GM21367 (cell line): Measurements from ENCODE around the gene TMEM273.

Experiments
- ATAC-seq: cut with Tn5 transposase; IDR thresholded peaks from one replicate; pipeline ENCODE4 v1.9.1; 2021; ENCODE audit not compliant: unreplicated experiment

TMEM273 gene

GRCh38 chr10:49187950-49188761, at the start of gene TMEM273:
TMEM273 (minus strand) TSS chr10:49188391; CDS start chr10:49188336, 55 bp downstream.
- ATAC-seq = peak; percentile 66

GRCh38 chr10:49237985-49238384, 49.8 kb upstream of the TMEM273 start:
- ATAC-seq = no peak

GRCh38 chr10:49235392-49235791, 47.2 kb upstream of the TMEM273 start:
- no peak for ATAC-seq

GRCh38 chr10:49231086-49231820, 43.1 kb upstream of the TMEM273 start:
- no peak for ATAC-seq

- ATAC-seq = no peak
Observed at GRCh38 chr10:49230004-49230403, 41.8 kb upstream of the TMEM273 start.

GRCh38 chr10:49228677-49229076, 40.5 kb upstream of the TMEM273 start:
- ATAC-seq = no peak

GRCh38 chr10:49227406-49227805, 39.2 kb upstream of the TMEM273 start:
- ATAC-seq = no peak

- ATAC-seq = no peak
Observed at GRCh38 chr10:49226594-49226993, 38.4 kb upstream of the TMEM273 start.

- no peak for ATAC-seq
Observed at GRCh38 chr10:49225218-49225876, 37.2 kb upstream of the TMEM273 start.

GRCh38 chr10:49223205-49223604, 35.0 kb upstream of the TMEM273 start:
- no peak for ATAC-seq

GRCh38 chr10:49222170-49222569, 34.0 kb upstream of the TMEM273 start:
- no peak for ATAC-seq

GRCh38 chr10:49220679-49221078, 32.5 kb upstream of the TMEM273 start:
- no peak for ATAC-seq

- ATAC-seq = no peak
Observed at GRCh38 chr10:49220031-49220430, 31.8 kb upstream of the TMEM273 start.

- ATAC-seq = no peak
Observed at GRCh38 chr10:49219248-49219647, 31.1 kb upstream of the TMEM273 start.

- no peak for ATAC-seq
Observed at GRCh38 chr10:49218480-49218879, 30.3 kb upstream of the TMEM273 start.

GRCh38 chr10:49217645-49218044, 29.5 kb upstream of the TMEM273 start:
- no peak for ATAC-seq

- ATAC-seq = no peak
Observed at GRCh38 chr10:49213211-49213610, 25.0 kb upstream of the TMEM273 start.

- no peak for ATAC-seq
Observed at GRCh38 chr10:49212783-49213182, 24.6 kb upstream of the TMEM273 start.

- ATAC-seq = no peak
Observed at GRCh38 chr10:49212076-49212475, 23.9 kb upstream of the TMEM273 start.

- ATAC-seq = no peak
Observed at GRCh38 chr10:49208996-49209395, 20.8 kb upstream of the TMEM273 start.

GRCh38 chr10:49207936-49208487, 19.8 kb upstream of the TMEM273 start:
- ATAC-seq = no peak
